ENCODE results near the gene OTOP2. TPM values are rescaled to one million over a fixed set of nuclear protein-coding genes. Genes with fewer than 3 reads are reported as not detected.
"Not testable (repeated sequence)": the region's sequence is repeated elsewhere in the genome, so short reads cannot be mapped to it uniquely, and the experiment has no call there.

The OTOP2 gene
- total and polyA plus RNA-seq, 2 experiments from 2014 or later: not detected

GRCh38 chr17:74904687-74905409 is 19.2 kb upstream of the OTOP2 start:
- no peak overlapping the region for H3K27ac ChIP-seq
- DNase-seq (ENCODE audit: low read depth in 1 of 2, low spot score in 1 of 2): no peak
- TF ChIP-seq CTCF (IDR thresholded peaks at IDR 0.05; ENCODE audit: low read depth, low read length): no peak
- no peaks in the 10 kb centered on the region for H3K36me3 ChIP-seq
- H3K4me1 ChIP-seq (ENCODE audit: low read depth): no peaks in the 10 kb centered on the region
- H3K27me3 ChIP-seq: no peaks in the 10 kb centered on the region
- no peaks in the 10 kb centered on the region for H3K9me3 ChIP-seq (ENCODE audit: low read depth)
- no peak overlapping the region for H3K4me3 ChIP-seq

- H3K4me1 ChIP-seq (ENCODE audit: low read depth); H3K27me3 ChIP-seq; H3K27ac ChIP-seq; H3K36me3 ChIP-seq; H3K4me3 ChIP-seq; H3K9me3 ChIP-seq (ENCODE audit: low read depth); DNase-seq (ENCODE audit: low read depth in 1 of 2, low spot score in 1 of 2): not testable (repeated sequence)
Observed at GRCh38 chr17:74906214-74906793, 17.8 kb upstream of the OTOP2 start.

GRCh38 chr17:74907012-74907411 is 17.1 kb upstream of the OTOP2 start:
- Histone ChIP-seq H3K9me3 (ENCODE audit: low read depth) (no peaks in the 10 kb centered on the region), H3K4me3 (no peak overlapping the region), H3K27me3 (no peaks in the 10 kb centered on the region), H3K36me3 (no peaks in the 10 kb centered on the region), H3K27ac (no peak overlapping the region), H3K4me1 (ENCODE audit: low read depth) (no peaks in the 10 kb centered on the region)
- no peak for DNase-seq (ENCODE audit: low read depth in 1 of 2, low spot score in 1 of 2)
- no peak for TF ChIP-seq CTCF (IDR thresholded peaks at IDR 0.05; ENCODE audit: low read depth, low read length)

GRCh38 chr17:74909097-74909496 is 15.0 kb upstream of the OTOP2 start:
- H3K9me3 ChIP-seq (ENCODE audit: low read depth); H3K4me1 ChIP-seq (ENCODE audit: low read depth); DNase-seq (ENCODE audit: low read depth in 1 of 2, low spot score in 1 of 2); H3K27ac ChIP-seq; H3K36me3 ChIP-seq; H3K27me3 ChIP-seq; H3K4me3 ChIP-seq: not testable (repeated sequence)

- DNase-seq (ENCODE audit: low read depth in 1 of 2, low spot score in 1 of 2): not testable (repeated sequence)
Observed at GRCh38 chr17:74911423-74911822, 12.7 kb upstream of the OTOP2 start.

GRCh38 chr17:74916136-74916850 is 7.8 kb upstream of the OTOP2 start:
- TF ChIP-seq CTCF (IDR thresholded peaks at IDR 0.05; ENCODE audit: low read depth, low read length): no peak
- Histone ChIP-seq H3K9me3 (ENCODE audit: low read depth) (no peaks in the 10 kb centered on the region), H3K4me1 (ENCODE audit: low read depth) (peaks cover under 1% of the 10 kb centered on the region), H3K27me3 (no peaks in the 10 kb centered on the region), H3K4me3 (no peak overlapping the region), H3K36me3 (no peaks in the 10 kb centered on the region), H3K27ac (no peak overlapping the region)
- DNase-seq (ENCODE audit: low read depth in 1 of 2, low spot score in 1 of 2): no peak

More at GRCh38 chr17:74911423-74911822, 12.7 kb upstream of the OTOP2 start:
- H3K27me3 ChIP-seq; H3K4me1 ChIP-seq (ENCODE audit: low read depth); H3K9me3 ChIP-seq (ENCODE audit: low read depth); H3K36me3 ChIP-seq; H3K27ac ChIP-seq; H3K4me3 ChIP-seq: not testable (repeated sequence)

GRCh38 chr17:74916851-74917199 is 7.2 kb upstream of the OTOP2 start:
- Histone ChIP-seq H3K27me3 (no peaks in the 10 kb centered on the region), H3K9me3 (ENCODE audit: low read depth) (no peaks in the 10 kb centered on the region), H3K4me1 (ENCODE audit: low read depth) (peaks cover 4% of the 10 kb centered on the region), H3K36me3 (no peaks in the 10 kb centered on the region), H3K4me3 (no peak overlapping the region), H3K27ac (no peak overlapping the region)
- no peak for TF ChIP-seq CTCF (IDR thresholded peaks at IDR 0.05; ENCODE audit: low read depth, low read length)
- no peak for DNase-seq (ENCODE audit: low read depth in 1 of 2, low spot score in 1 of 2)
